ENCODE measurements around the gene NWD2.

NWD2 gene

GRCh38 chr4:37389967-37390580, 145.5 kb downstream of the NWD2 start:
- peak; percentile 94 for ATAC-seq
- TF ChIP-seq ARNTL (CRISPR knock-in tag; IDR thresholded peaks at IDR 0.05; ENCODE audit: borderline replicate concordance, low read depth) (no peak), ISL1 (CRISPR knock-in tag; IDR thresholded peaks at IDR 0.05) (no peak), CREB5 (CRISPR knock-in tag; IDR thresholded peaks at IDR 0.05; ENCODE audit: low read depth) (no peak), TOX (CRISPR knock-in tag; IDR thresholded peaks at IDR 0.05; ENCODE audit: borderline replicate concordance) (no peak)

GRCh38 chr4:37392521-37393255, 148.1 kb downstream of the NWD2 start:
- ATAC-seq: no peak
- no peak for TF ChIP-seq BACH2 (CRISPR knock-in tag; IDR thresholded peaks at IDR 0.05; ENCODE audit: borderline replicate concordance)
- no peak for TF ChIP-seq ZC3H10 (CRISPR knock-in tag; IDR thresholded peaks at IDR 0.05)

- no peak for TF ChIP-seq TSHZ2 (CRISPR knock-in tag; IDR thresholded peaks at IDR 0.05)
- TF ChIP-seq ZC3H10 (CRISPR knock-in tag; IDR thresholded peaks at IDR 0.05): no peak
- no peak for TF ChIP-seq ZFP30 (CRISPR knock-in tag; IDR thresholded peaks at IDR 0.05)
- TF ChIP-seq TCF4 (CRISPR knock-in tag; IDR thresholded peaks at IDR 0.05; ENCODE audit: borderline replicate concordance): no peak
- no peak for TF ChIP-seq ARNTL (CRISPR knock-in tag; IDR thresholded peaks at IDR 0.05; ENCODE audit: borderline replicate concordance, low read depth)
- TF ChIP-seq TOX (CRISPR knock-in tag; IDR thresholded peaks at IDR 0.05; ENCODE audit: borderline replicate concordance): no peak
- TF ChIP-seq PATZ1 (CRISPR knock-in tag; IDR thresholded peaks at IDR 0.05; ENCODE audit: borderline replicate concordance): no peak
- no peak for TF ChIP-seq BACH2 (CRISPR knock-in tag; IDR thresholded peaks at IDR 0.05; ENCODE audit: borderline replicate concordance)
- no peak for TF ChIP-seq ZNF565 (CRISPR knock-in tag; conservative IDR thresholded peaks at IDR 0.05; ENCODE audit: low read depth)
- no peak for TF ChIP-seq POU6F1 (CRISPR knock-in tag; IDR thresholded peaks at IDR 0.05; ENCODE audit: borderline replicate concordance, low read depth)
- no peak for TF ChIP-seq PPARA (CRISPR knock-in tag; IDR thresholded peaks at IDR 0.05; ENCODE audit: borderline replicate concordance)
- TF ChIP-seq ZNF8 (CRISPR knock-in tag; IDR thresholded peaks at IDR 0.05): no peak
- ATAC-seq: no peak
Observed at GRCh38 chr4:37393321-37393720, 148.8 kb downstream of the NWD2 start.

- TF ChIP-seq OSR1 (CRISPR knock-in tag; IDR thresholded peaks at IDR 0.05): no peak
- no peak for TF ChIP-seq TSHZ2 (CRISPR knock-in tag; IDR thresholded peaks at IDR 0.05)
- TF ChIP-seq TOX (CRISPR knock-in tag; IDR thresholded peaks at IDR 0.05; ENCODE audit: borderline replicate concordance): no peak
- TF ChIP-seq TCF4 (CRISPR knock-in tag; IDR thresholded peaks at IDR 0.05; ENCODE audit: borderline replicate concordance): no peak
- TF ChIP-seq ARNTL (CRISPR knock-in tag; IDR thresholded peaks at IDR 0.05; ENCODE audit: borderline replicate concordance, low read depth): no peak
- ATAC-seq: no peak
Observed at GRCh38 chr4:37393889-37394288, 149.3 kb downstream of the NWD2 start.

All from SK-N-SH treated with all-trans-retinoic acid at 6 μM for 48 hours (cell line).